GM23338 (cell line): ENCODE results near the gene NUSAP1. TPM values are rescaled to one million over a fixed set of nuclear protein-coding genes. Genes with fewer than 3 reads are reported as not detected.

Experiments used
- ATAC-seq: fragments of 200-7000 bp; cut with Tn5 transposase; 3 replicates; pipeline ENCODE4 v1.9.1; 2020
- DNase-seq: peaks from one replicate; pipeline ENCODE4 v3.0.0-alpha.2; 2015; ENCODE audit warnings: low spot score
- H2AFZ ChIP-seq: fragments of 200-600 bp; sonication (generic); 2 replicates; pipeline ENCODE4 v1.8.0; 2016; ENCODE audit warnings: antibody characterized with exemption, mild to moderate bottlenecking, moderate library complexity
- H3F3A ChIP-seq: fragments of 200-600 bp; sonication (generic); replicated peaks from 2 replicates; pipeline ENCODE4 v1.8.0; 2017; ENCODE audit warnings: antibody characterized with exemption, mixed run types, low read depth
- H3K27ac ChIP-seq: fragments of 200-600 bp; sonication (generic); 2 replicates; pipeline ENCODE4 v1.6.1; 2016; ENCODE audit warnings: low read depth
- H3K27me3 ChIP-seq: fragments of 200-600 bp; sonication (generic); 2 replicates; pipeline ENCODE4 v1.8.0; 2016; ENCODE audit warnings: mild to moderate bottlenecking, mixed run types, moderate library complexity; ENCODE audit not compliant: insufficient read depth
- H3K36me3 ChIP-seq: fragments of 200-600 bp; sonication (generic); 2 replicates; pipeline ENCODE4 v1.8.0; 2016; ENCODE audit warnings: mild to moderate bottlenecking; ENCODE audit not compliant: insufficient read depth
- H3K4me1 ChIP-seq: fragments of 200-600 bp; sonication (generic); 2 replicates; pipeline ENCODE4 v1.8.0; 2016; ENCODE audit warnings: mild to moderate bottlenecking, moderate library complexity; ENCODE audit not compliant: insufficient read depth
- H3K4me2 ChIP-seq: fragments of 200-600 bp; sonication (generic); 2 replicates; pipeline ENCODE4 v1.7.1; 2017; ENCODE audit warnings: mixed run types
- H3K4me3 ChIP-seq: fragments of 200-600 bp; sonication (generic); 2 replicates; pipeline ENCODE4 v1.6.1; 2016; ENCODE audit warnings: mixed run types
- H3K79me2 ChIP-seq: fragments of 200-600 bp; sonication (generic); replicated peaks from 2 replicates; pipeline ENCODE4 v1.8.0; 2017; ENCODE audit warnings: mild to moderate bottlenecking; ENCODE audit not compliant: insufficient read depth
- H3K9me2 ChIP-seq: fragments of 200-600 bp; sonication (generic); 2 replicates; pipeline ENCODE4 v1.8.0; 2017; ENCODE audit not compliant: insufficient read depth
- H4K20me1 ChIP-seq: fragments of 200-600 bp; sonication (generic); replicated peaks from 2 replicates; pipeline ENCODE4 v1.8.0; 2017; ENCODE audit warnings: mild to moderate bottlenecking; ENCODE audit not compliant: insufficient read depth
- H3K27ac Mint-ChIP-seq: 2 replicates; pipeline ENCODE4 v1.8.0; 2020; ENCODE audit warnings: inconsistent platforms, mild to moderate bottlenecking, moderate library complexity, mixed read lengths
- H3K27me3 Mint-ChIP-seq: 3 replicates; pipeline ENCODE4 v1.8.0; 2022; ENCODE audit warnings: low read depth, mild to moderate bottlenecking, moderate library complexity, mixed read lengths, inconsistent platforms; ENCODE audit not compliant: insufficient read depth, poor library complexity
- H3K36me3 Mint-ChIP-seq: 3 replicates; pipeline ENCODE4 v1.8.0; 2021; ENCODE audit warnings: low read depth, mild to moderate bottlenecking, inconsistent platforms, moderate library complexity, mixed read lengths
- H3K4me1 Mint-ChIP-seq: 3 replicates; pipeline ENCODE4 v1.8.0; 2020; ENCODE audit warnings: mild to moderate bottlenecking, inconsistent platforms, mixed read lengths
- H3K4me3 Mint-ChIP-seq: 3 replicates; pipeline ENCODE4 v1.8.0; 2021; ENCODE audit warnings: moderate library complexity, mild to moderate bottlenecking, inconsistent platforms, mixed read lengths
- H3K9me3 Mint-ChIP-seq: 3 replicates; pipeline ENCODE4 v1.8.0; 2020; ENCODE audit warnings: moderate library complexity, mild to moderate bottlenecking, inconsistent platforms, mixed read lengths
- CREB1 ChIP-seq: fragments of 250-450 bp; sonication (Bioruptor Pico); IDR thresholded peaks from 2 replicates; pipeline ENCODE4 v1.5.0; 2020; ENCODE audit warnings: low read depth, mild to moderate bottlenecking, moderate library complexity
- ETS1 ChIP-seq: IDR thresholded peaks from 2 replicates; pipeline ENCODE4 v1.6.1; 2016; ENCODE audit warnings: antibody characterized with exemption
- EZH2 ChIP-seq: fragments of 200-600 bp; sonication (generic); IDR thresholded peaks from one replicate; pipeline ENCODE4 v1.8.0; 2017; ENCODE audit warnings: antibody characterized with exemption, mild to moderate bottlenecking, low read depth; ENCODE audit not compliant: unreplicated experiment
- EZH2phosphoT487 ChIP-seq: fragments of 200-600 bp; sonication (generic); IDR thresholded peaks from one replicate; pipeline ENCODE4 v1.8.1; 2018; ENCODE audit warnings: antibody characterized with exemption; ENCODE audit not compliant: unreplicated experiment
- JUNB ChIP-seq: IDR thresholded peaks from one replicate; pipeline ENCODE4 v1.6.1; 2016; ENCODE audit warnings: antibody characterized with exemption; ENCODE audit not compliant: unreplicated experiment
- NANOG ChIP-seq: IDR thresholded peaks from 2 replicates; pipeline ENCODE4 v1.6.1; 2016; ENCODE audit warnings: antibody characterized with exemption, borderline replicate concordance
- POLR2AphosphoS5 ChIP-seq: IDR thresholded peaks from 2 replicates; pipeline ENCODE4 v1.6.1; 2016; ENCODE audit warnings: antibody characterized with exemption, low read depth
- REST ChIP-seq: IDR thresholded peaks from one replicate; pipeline ENCODE4 v1.6.1; 2018; ENCODE audit warnings: antibody characterized with exemption; ENCODE audit not compliant: unreplicated experiment
- STAT1 ChIP-seq: IDR thresholded peaks from one replicate; pipeline ENCODE4 v1.6.1; 2016; ENCODE audit warnings: antibody characterized with exemption; ENCODE audit not compliant: unreplicated experiment
- ZNF331 ChIP-seq: fragments of 250-450 bp; sonication (Bioruptor Pico); IDR thresholded peaks from 2 replicates; pipeline ENCODE4 v1.5.0; 2020; ENCODE audit warnings: low read depth, mild to moderate bottlenecking, moderate library complexity
- polyA plus RNA-seq: library from polyadenylated mRNA; unstranded; fragments of >200 nt; fragmentation: Nextera tagmentation; extraction: Ambion mirVana; gene quantifications from 2 replicates; pipeline ENCODE4 v1.2.1, GENCODE V29; 2016
- total RNA-seq: library from RNA; depleted of rRNA; stranded (reverse); fragments of >200 nt; shearing (Covaris generic); gene quantifications from 2 replicates; pipeline ENCODE4 v1.2.3, GENCODE V29; 2014

NUSAP1 gene
- total and polyA plus RNA-seq, 2 experiments from 2014 or later = 126 to 272 TPM

- H3K4me3 Mint-ChIP-seq = peak within 1 kb of the TSS; percentile 97
- peak within 1 kb of the TSS; percentile 91 for H3K4me2 ChIP-seq
- H3F3A ChIP-seq = no peaks in the 10 kb centered on the region
- H3K9me3 Mint-ChIP-seq = no peaks in the 10 kb centered on the region
- peaks cover 58% of the 10 kb centered on the region for H3K79me2 ChIP-seq
- H3K36me3 Mint-ChIP-seq = no peaks in the 10 kb centered on the region
- no peaks in the 10 kb centered on the region for H3K27me3 ChIP-seq
- H3K36me3 ChIP-seq = no peaks in the 10 kb centered on the region
- peak; percentile 86 for ATAC-seq
- peaks cover 22% of the 10 kb centered on the region; the same call in 2 of the 3 replicates for H3K4me1 Mint-ChIP-seq
- peak within 1 kb of the TSS; percentile 51 for H3K27ac ChIP-seq
- H3K27me3 Mint-ChIP-seq = peaks cover 6% of the 10 kb centered on the region
- H3K27ac Mint-ChIP-seq = peak within 1 kb of the TSS; percentile 90
- no peaks in the 10 kb centered on the region for H3K9me2 ChIP-seq
- DNase-seq = peak; percentile 89
- no peak for TF ChIP-seq JUNB
- TF ChIP-seq POLR2AphosphoS5 = peak; percentile 94
- TF ChIP-seq EZH2phosphoT487 = no peak
- no peak for TF ChIP-seq REST
- no peak for TF ChIP-seq STAT1
- TF ChIP-seq CREB1 (CRISPR knock-in tag) = peak; percentile 77
- H2AFZ ChIP-seq = peak within 1 kb of the TSS; percentile 90
- H3K4me1 ChIP-seq = peaks cover 13% of the 10 kb centered on the region
- peaks cover 33% of the 10 kb centered on the region for H4K20me1 ChIP-seq
- peak within 1 kb of the TSS; percentile 92 for H3K4me3 ChIP-seq
These were observed 84.2 kb downstream of the NUSAP1 start, which contains the start of gene RTF1 for GRCh38 chr15:41416742-41417417. Gene RTF1 (plus strand): TSS chr15:41417095. CDS start chr15:41417116, 21 bp downstream.

DNA sequence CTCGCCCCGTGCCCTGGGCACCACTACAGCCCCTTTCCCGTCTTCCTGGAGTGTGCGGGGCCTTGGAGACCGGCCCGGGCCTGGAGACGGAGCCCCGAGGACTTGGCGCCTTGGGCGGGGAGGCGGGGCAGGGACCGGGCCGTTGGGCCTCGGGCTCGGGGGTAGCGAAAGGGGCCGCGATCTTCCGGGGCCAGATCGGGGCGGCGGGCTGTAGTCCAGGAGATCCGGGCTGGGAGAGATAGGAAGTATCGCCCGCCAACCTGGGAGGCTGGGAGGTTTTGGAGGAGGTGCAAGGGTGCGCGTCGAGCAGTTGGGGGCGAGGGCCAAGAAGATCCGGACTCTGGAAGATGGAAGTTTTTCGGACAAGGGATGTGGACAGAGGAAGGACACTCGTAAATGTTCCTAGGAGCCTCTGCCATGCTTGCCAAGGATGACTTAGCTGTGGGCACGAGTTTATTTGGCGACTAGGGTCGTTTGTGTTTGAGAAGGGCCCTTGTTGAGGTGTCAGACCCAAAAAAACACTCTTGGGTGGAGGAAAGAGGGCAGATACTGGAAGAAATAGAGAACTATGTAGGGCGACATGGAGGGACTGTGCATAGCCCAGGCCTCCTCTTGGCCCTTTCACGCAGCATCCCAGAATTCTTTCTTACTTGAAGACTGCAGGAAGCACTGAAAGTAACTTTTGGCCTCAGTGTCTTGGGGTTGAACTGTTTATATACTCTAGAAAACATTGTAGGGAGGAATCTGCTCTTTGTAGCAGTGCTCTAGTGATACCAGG is 84.9 kb downstream of the NUSAP1 start:
- Mint-ChIP-seq H3K27me3 (peaks cover 7% of the 10 kb centered on the region), H3K9me3 (no peaks in the 10 kb centered on the region), H3K4me1 (peaks cover 22% of the 10 kb centered on the region; the same call in 2 of the 3 replicates), H3K27ac (peak overlapping the region; percentile 90), H3K4me3 (peak overlapping the region; percentile 97), H3K36me3 (no peaks in the 10 kb centered on the region)
- Histone ChIP-seq H3K36me3 (no peaks in the 10 kb centered on the region), H3K79me2 (peaks cover 65% of the 10 kb centered on the region), H3K4me1 (peaks cover 13% of the 10 kb centered on the region), H3K27me3 (no peaks in the 10 kb centered on the region), H3K4me2 (peak overlapping the region; percentile 91), H3K4me3 (peak overlapping the region; percentile 92), H3F3A (no peaks in the 10 kb centered on the region), H2AFZ (peak overlapping the region; percentile 80), H3K27ac (no peak overlapping the region), H4K20me1 (peaks cover 39% of the 10 kb centered on the region), H3K9me2 (no peaks in the 10 kb centered on the region)
- peak; percentile 64 for DNase-seq
- ATAC-seq = peak; percentile 63
- no peak for TF ChIP-seq ETS1
- no peak for TF ChIP-seq REST
- no peak for TF ChIP-seq ZNF331 (CRISPR knock-in tag)
- no peak for TF ChIP-seq NANOG
- no peak for TF ChIP-seq EZH2
- TF ChIP-seq STAT1 = no peak
- no peak for TF ChIP-seq EZH2phosphoT487
